Activated CD4-positive, alpha-beta T cell treated with anti-CD3 and anti-CD28 coated beads, Interleukin-2, amount 10 ng/mL, durations not matched to agents 7 days and 5 days (primary cell): ENCODE data around the gene DAB2IP. TPM values are rescaled to one million over a fixed set of nuclear protein-coding genes. Genes with fewer than 3 reads are reported as not detected.

ENCODE experiments used
- CTCF ChIA-PET: fragments of 350-600 bp; sonication (Branson Sonifier 250); formaldehyde crosslinking; loops from one replicate; lab custom pipeline; 2021; ENCODE audit warnings: antibody characterized with exemption; lab: Charles Lee
- POLR2A ChIA-PET: fragments of 350-600 bp; sonication (Branson Sonifier 250); formaldehyde crosslinking; loops from one replicate; lab custom pipeline; 2021; ENCODE audit warnings: antibody characterized with exemption; lab: Charles Lee
- DNase-seq: peaks from one replicate; pipeline ENCODE4 v3.0.0-alpha.2; 2020
- H3K27ac Mint-ChIP-seq: one replicate; pipeline ENCODE4 v1.8.0; 2021; ENCODE audit warnings: mild to moderate bottlenecking, moderate library complexity, mixed read lengths
- H3K27me3 Mint-ChIP-seq: one replicate; pipeline ENCODE4 v1.8.0; 2021; ENCODE audit warnings: mixed read lengths
- H3K36me3 Mint-ChIP-seq: one replicate; pipeline ENCODE4 v1.8.0; 2021; ENCODE audit warnings: low read depth, mixed read lengths
- H3K4me1 Mint-ChIP-seq: one replicate; pipeline ENCODE4 v1.8.0; 2021; ENCODE audit warnings: mixed read lengths
- H3K4me3 Mint-ChIP-seq: one replicate; pipeline ENCODE4 v1.8.0; 2021; ENCODE audit warnings: mild to moderate bottlenecking, moderate library complexity, mixed read lengths
- H3K9me3 Mint-ChIP-seq: one replicate; pipeline ENCODE4 v1.8.0; 2021; ENCODE audit warnings: mixed read lengths
- total RNA-seq, 2 experiments: library from RNA; stranded (reverse); gene quantifications; one replicate each; pipeline ENCODE4 v1.2.3, GENCODE V29; 2021

DAB2IP gene
- total RNA-seq, 2 experiments from 2014 or later, result not detected

DNA sequence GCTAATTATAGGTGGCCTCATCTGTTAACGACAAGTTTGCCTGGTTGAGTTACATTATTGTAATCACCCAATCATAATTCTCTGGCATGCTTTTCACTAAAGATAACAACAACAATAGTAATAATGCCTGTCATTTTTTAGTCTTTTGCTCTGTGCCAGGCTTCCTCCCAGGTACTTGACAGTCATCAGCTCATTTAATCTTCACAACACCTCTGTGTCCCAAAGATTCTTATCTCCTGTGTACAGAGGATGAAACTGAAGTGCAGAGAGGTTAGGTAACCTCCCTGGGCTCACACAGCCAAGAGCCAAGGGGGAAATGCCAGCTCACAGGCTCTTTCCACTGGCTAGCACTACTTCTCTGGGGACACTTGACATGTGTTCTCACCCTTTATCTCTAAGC, 77.5 kb downstream of the DAB2IP start:
- Mint-ChIP-seq H3K4me1 (no peaks in the 10 kb centered on the region), H3K9me3 (no peaks in the 10 kb centered on the region), H3K27ac (no peak overlapping the region), H3K36me3 (no peaks in the 10 kb centered on the region), H3K4me3 (no peak overlapping the region), H3K27me3 (peaks cover 13% of the 10 kb centered on the region)
- no peak for DNase-seq
- ChIA-PET POLR2A (no interaction called here), CTCF (no interaction called here)

- Mint-ChIP-seq H3K4me3 (no peak overlapping the region), H3K9me3 (no peaks in the 10 kb centered on the region), H3K4me1 (no peaks in the 10 kb centered on the region), H3K27ac (no peak overlapping the region), H3K27me3 (peaks cover 19% of the 10 kb centered on the region), H3K36me3 (no peaks in the 10 kb centered on the region)
- CTCF ChIA-PET, result no interaction called here
- POLR2A ChIA-PET, result no interaction called here
- no peak for DNase-seq
These were observed 78.5 kb downstream of the DAB2IP start for GRCh38 chr9:121729769-121730562.

- no peaks in the 10 kb centered on the region for H3K4me1 Mint-ChIP-seq
- no peak overlapping the region for H3K4me3 Mint-ChIP-seq
- no peak for DNase-seq
- no peaks in the 10 kb centered on the region for H3K9me3 Mint-ChIP-seq
- H3K36me3 Mint-ChIP-seq, result no peaks in the 10 kb centered on the region
- POLR2A ChIA-PET, result no interaction called here
- CTCF ChIA-PET, result no interaction called here
- no peak overlapping the region for H3K27ac Mint-ChIP-seq
- H3K27me3 Mint-ChIP-seq, result peaks cover 25% of the 10 kb centered on the region
These were observed 79.7 kb downstream of the DAB2IP start for GRCh38 chr9:121731090-121731489.

DNA sequence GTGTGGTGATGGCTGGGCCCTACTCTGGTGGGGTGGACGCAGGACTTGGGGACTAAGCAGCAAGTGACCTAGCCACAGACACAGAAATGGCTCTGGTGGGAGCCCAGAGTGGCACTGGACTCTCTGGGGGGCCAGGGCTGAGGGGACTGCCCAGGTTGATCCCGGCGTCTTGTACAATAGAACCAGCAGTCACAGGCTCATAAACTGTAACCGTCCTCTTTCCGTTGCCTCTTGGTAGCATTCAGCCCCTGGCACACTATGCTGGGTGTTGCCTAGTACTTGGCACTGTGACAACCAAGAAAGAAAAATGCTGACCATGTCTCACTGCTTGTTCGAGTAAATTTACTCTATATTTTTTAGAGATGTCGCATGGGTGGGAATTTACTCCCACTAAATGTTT, 80.5 kb downstream of the DAB2IP start:
- DNase-seq, result no peak
- Mint-ChIP-seq H3K27me3 (peaks cover 29% of the 10 kb centered on the region), H3K9me3 (no peaks in the 10 kb centered on the region), H3K36me3 (no peaks in the 10 kb centered on the region), H3K27ac (no peak overlapping the region), H3K4me3 (no peak overlapping the region), H3K4me1 (peaks cover 4% of the 10 kb centered on the region)
- ChIA-PET POLR2A (no interaction called here), CTCF (no interaction called here)

DNA sequence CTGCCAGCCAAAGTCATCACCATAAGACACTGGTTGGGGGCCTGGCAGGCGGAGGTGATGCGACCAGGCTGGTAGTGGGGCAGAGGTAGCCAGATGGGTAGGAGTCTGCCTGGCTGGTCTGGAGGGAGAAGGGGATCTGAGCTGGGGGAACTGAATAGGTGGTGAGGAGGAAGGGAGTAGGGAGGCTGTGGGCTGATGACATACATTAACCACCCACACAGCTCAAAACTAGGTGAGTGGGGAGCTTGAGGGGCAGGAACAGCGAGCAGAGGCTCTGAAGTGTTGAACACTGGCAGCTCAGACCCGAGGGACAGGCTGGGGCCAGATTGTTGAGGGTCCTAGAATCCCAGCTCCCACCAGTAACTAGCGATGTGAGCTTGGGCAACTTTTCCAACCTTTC, 81.0 kb downstream of the DAB2IP start:
- Mint-ChIP-seq H3K4me3 (no peak overlapping the region), H3K9me3 (no peaks in the 10 kb centered on the region), H3K4me1 (peaks cover 4% of the 10 kb centered on the region), H3K27me3 (peaks cover 29% of the 10 kb centered on the region), H3K27ac (no peak overlapping the region), H3K36me3 (no peaks in the 10 kb centered on the region)
- POLR2A ChIA-PET, result interaction anchor here (0.7 kb wide), 1 partner anchor 34 kb away, joined by 3 read pairs; no protein-coding TSS in a partner anchor
- no peak for DNase-seq
- CTCF ChIA-PET, result no interaction called here

GRCh38 chr9:121732886-121733285, 81.5 kb downstream of the DAB2IP start:
- H3K9me3 Mint-ChIP-seq, result no peaks in the 10 kb centered on the region
- no peak overlapping the region for H3K4me3 Mint-ChIP-seq
- peaks cover 28% of the 10 kb centered on the region for H3K27me3 Mint-ChIP-seq
- ChIA-PET POLR2A (interaction anchor here (0.6 to 0.7 kb wide), 2 partner anchors 34 to 266 kb away, joined by 3 read pairs; no protein-coding TSS in a partner anchor), CTCF (no interaction called here)
- no peaks in the 10 kb centered on the region for H3K36me3 Mint-ChIP-seq
- H3K4me1 Mint-ChIP-seq, result peaks cover 4% of the 10 kb centered on the region
- H3K27ac Mint-ChIP-seq, result no peak overlapping the region
- DNase-seq, result no peak

DNA sequence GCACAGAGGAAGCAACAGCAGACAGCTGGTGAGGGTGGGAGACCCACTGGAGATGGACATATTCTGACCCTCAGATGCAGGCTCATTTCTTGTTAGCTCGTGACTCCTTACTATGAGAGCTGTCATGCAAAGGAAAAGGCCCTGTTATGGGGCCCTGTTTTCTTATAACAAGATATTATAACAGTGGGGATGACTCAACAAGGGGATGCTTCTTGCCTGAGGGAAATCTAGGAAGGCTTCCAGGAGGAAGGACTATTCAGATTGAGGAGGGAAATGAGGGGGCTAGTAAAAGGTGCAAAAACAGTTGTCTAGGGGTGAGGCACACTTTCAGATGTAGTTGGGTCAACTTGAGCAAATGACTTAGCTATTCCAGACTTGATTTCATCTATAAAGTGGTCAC, 83.0 kb downstream of the DAB2IP start:
- H3K27me3 Mint-ChIP-seq, result peaks cover 39% of the 10 kb centered on the region
- H3K36me3 Mint-ChIP-seq, result no peaks in the 10 kb centered on the region
- no peak overlapping the region for H3K4me3 Mint-ChIP-seq
- no peak for DNase-seq
- H3K9me3 Mint-ChIP-seq, result no peaks in the 10 kb centered on the region
- ChIA-PET POLR2A (no interaction called here), CTCF (interaction anchor here (1.2 to 3.0 kb wide), 3 partner anchors 10 to 16 kb away, joined by 3 to 9 read pairs (median 3); no protein-coding TSS in a partner anchor)
- H3K27ac Mint-ChIP-seq, result no peak overlapping the region
- peaks cover 4% of the 10 kb centered on the region for H3K4me1 Mint-ChIP-seq

DNA sequence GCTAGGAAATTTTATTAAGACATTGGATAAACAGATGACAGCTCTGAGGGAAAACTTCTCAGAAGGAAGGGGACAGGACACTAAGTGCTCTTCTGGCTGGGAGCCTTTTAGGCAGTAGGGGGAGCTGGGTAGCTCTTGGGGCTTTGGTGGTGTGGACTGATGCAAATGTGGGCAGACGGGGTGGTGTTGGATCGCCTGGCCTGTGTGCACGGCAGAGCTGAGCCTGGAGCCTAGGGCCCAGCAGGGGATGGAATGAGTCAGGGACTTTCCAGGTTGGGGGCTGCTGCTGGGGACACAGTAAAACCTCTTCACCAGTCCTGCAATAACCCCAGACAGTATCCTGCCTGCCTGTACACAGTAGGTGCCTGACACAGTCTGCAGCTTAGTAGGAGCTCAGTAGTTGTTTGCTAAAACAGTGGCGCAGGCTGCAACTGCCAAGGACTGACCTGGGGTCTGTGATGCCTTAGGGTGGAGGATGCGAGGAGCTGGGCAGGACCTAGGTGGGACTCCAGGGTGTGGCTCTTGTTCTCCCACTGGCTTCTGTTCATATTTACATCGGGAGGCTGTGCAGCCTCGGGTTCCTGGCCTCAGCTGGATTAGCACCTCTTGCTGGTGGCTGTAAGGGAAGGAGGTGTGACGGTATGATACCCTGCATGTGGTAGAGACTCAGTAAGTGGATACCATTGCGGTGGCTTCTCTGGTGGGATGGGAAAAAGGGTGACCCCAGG, 83.8 kb downstream of the DAB2IP start:
- ChIA-PET CTCF (interaction anchor here (1.2 to 3.0 kb wide), 3 partner anchors 9 to 17 kb away, joined by 3 to 9 read pairs (median 3); no protein-coding TSS in a partner anchor), POLR2A (no interaction called here)
- Mint-ChIP-seq H3K36me3 (no peaks in the 10 kb centered on the region), H3K4me1 (peaks cover 4% of the 10 kb centered on the region), H3K27me3 (peaks cover 44% of the 10 kb centered on the region), H3K27ac (peak overlapping the region; percentile 31), H3K4me3 (no peak overlapping the region), H3K9me3 (no peaks in the 10 kb centered on the region)
- no peak for DNase-seq

GRCh38 chr9:121735793-121736770, 84.6 kb downstream of the DAB2IP start:
- CTCF ChIA-PET, result interaction anchor here (1.2 to 3.0 kb wide), 2 partner anchors 8 to 18 kb away, joined by 3 to 9 read pairs; no protein-coding TSS in a partner anchor
- no peaks in the 10 kb centered on the region for H3K36me3 Mint-ChIP-seq
- no peak overlapping the region for H3K4me3 Mint-ChIP-seq
- POLR2A ChIA-PET, result no interaction called here
- H3K27me3 Mint-ChIP-seq, result peaks cover 44% of the 10 kb centered on the region
- DNase-seq, result no peak
- H3K9me3 Mint-ChIP-seq, result no peaks in the 10 kb centered on the region
- no peak overlapping the region for H3K27ac Mint-ChIP-seq
- H3K4me1 Mint-ChIP-seq, result peaks cover 4% of the 10 kb centered on the region

GRCh38 chr9:121736934-121737462, 85.6 kb downstream of the DAB2IP start:
- no peak overlapping the region for H3K4me3 Mint-ChIP-seq
- H3K27ac Mint-ChIP-seq, result no peak overlapping the region
- POLR2A ChIA-PET, result no interaction called here
- no peaks in the 10 kb centered on the region for H3K9me3 Mint-ChIP-seq
- peaks cover 44% of the 10 kb centered on the region for H3K27me3 Mint-ChIP-seq
- no peak for DNase-seq
- no peaks in the 10 kb centered on the region for H3K36me3 Mint-ChIP-seq
- CTCF ChIA-PET, result no interaction called here
- peaks cover 4% of the 10 kb centered on the region for H3K4me1 Mint-ChIP-seq

DNA sequence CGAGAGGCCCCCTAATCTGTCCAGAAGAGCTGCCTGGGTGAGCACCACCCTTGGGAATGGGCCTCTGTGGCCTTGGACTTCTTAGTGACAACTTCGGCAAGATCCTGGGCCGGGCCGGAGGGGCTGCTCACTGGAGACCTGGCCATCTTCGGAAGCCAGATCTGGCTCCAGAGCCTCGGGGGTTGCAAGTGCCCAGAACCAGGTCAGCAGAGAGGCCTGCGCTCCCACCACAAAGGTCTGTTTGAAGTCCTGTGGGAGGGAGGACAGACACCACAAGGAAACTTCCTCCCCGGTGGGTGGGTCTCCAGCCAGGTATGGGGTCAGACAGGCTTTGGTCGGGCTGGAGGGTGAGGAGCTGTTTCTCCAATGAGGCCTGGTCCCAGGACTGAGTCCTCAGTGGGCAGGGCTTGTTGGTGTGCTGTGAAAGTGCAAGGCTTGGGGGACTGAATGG, 86.1 kb downstream of the DAB2IP start:
- no peak overlapping the region for H3K27ac Mint-ChIP-seq
- ChIA-PET CTCF (interaction anchor here (0.6 kb wide), 1 partner anchor 195 kb away, joined by 3 read pairs; no protein-coding TSS in a partner anchor), POLR2A (no interaction called here)
- H3K4me1 Mint-ChIP-seq, result peaks cover 4% of the 10 kb centered on the region
- no peaks in the 10 kb centered on the region for H3K9me3 Mint-ChIP-seq
- H3K4me3 Mint-ChIP-seq, result no peak overlapping the region
- no peaks in the 10 kb centered on the region for H3K36me3 Mint-ChIP-seq
- peaks cover 44% of the 10 kb centered on the region for H3K27me3 Mint-ChIP-seq
- DNase-seq, result no peak

GRCh38 chr9:121738411-121738810, 87.0 kb downstream of the DAB2IP start:
- H3K9me3 Mint-ChIP-seq, result no peaks in the 10 kb centered on the region
- CTCF ChIA-PET, result no interaction called here

More at GRCh38 chr9:121738411-121738810, 87.0 kb downstream of the DAB2IP start:
- DNase-seq, result no peak
- Mint-ChIP-seq H3K4me1 (peaks cover 4% of the 10 kb centered on the region), H3K27me3 (peaks cover 40% of the 10 kb centered on the region), H3K4me3 (no peak overlapping the region), H3K27ac (no peak overlapping the region), H3K36me3 (no peaks in the 10 kb centered on the region)
- POLR2A ChIA-PET, result no interaction called here
